GM21515 (cell line): ENCODE results near the gene ZNF792.
A peak's percentile ranks its signal among the peaks of the same experiment; 100 is the strongest.
"Not testable (repeated sequence)": the region's sequence is repeated elsewhere in the genome, so short reads cannot be mapped to it uniquely, and the experiment has no call there.

Experiments
- ATAC-seq: cut with Tn5 transposase; IDR thresholded peaks from one replicate; pipeline ENCODE4 v1.9.1; 2021; ENCODE audit not compliant: unreplicated experiment

Gene ZNF792

DNA sequence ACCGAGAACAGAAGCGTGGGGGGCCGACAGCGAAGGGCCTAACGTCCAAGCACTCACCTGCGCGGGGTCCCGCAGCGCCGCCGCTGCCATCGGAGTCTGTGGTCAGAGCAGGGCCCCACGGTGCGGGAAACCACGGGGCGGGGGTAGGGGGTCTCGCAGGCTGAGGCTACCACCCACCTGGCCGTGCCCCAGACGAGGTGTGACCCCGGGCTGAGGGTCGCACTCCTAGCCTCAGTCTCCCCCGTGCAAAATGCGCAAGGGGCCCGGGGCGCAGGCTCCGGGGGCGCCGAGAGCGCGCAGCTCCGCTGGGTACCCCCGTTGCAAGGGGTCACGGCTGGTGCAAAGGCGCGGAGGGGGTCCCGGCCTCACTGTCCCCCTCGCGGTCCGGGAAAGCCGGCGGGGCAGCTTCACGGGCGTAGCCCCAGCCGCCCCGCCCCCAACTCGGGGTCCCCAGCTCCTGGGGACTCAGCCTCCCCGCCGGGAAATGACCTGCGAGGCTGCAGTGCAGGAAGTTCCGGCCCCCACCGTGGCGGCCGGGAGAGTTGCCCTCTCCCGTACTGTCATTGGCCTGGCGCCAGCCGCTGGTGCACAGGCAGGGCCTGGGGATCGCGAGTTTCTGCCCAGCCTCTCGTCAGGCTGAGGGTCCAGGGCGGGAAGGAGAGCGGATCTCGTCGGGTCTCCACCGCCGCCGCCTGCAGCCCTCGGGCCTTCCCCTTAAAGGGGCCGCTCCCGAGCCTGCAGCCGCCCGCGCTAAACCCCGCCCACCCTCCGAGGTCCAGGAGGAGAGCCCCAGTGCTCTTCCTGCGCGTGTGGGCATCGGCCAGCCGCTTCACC is at the start of gene ZNF792:
ZNF792 (minus strand) TSS at position 657 of the 834 bp plus-strand sequence; CDS start at position 90, 567 bp downstream.
- ATAC-seq = peak; percentile 76

DNA sequence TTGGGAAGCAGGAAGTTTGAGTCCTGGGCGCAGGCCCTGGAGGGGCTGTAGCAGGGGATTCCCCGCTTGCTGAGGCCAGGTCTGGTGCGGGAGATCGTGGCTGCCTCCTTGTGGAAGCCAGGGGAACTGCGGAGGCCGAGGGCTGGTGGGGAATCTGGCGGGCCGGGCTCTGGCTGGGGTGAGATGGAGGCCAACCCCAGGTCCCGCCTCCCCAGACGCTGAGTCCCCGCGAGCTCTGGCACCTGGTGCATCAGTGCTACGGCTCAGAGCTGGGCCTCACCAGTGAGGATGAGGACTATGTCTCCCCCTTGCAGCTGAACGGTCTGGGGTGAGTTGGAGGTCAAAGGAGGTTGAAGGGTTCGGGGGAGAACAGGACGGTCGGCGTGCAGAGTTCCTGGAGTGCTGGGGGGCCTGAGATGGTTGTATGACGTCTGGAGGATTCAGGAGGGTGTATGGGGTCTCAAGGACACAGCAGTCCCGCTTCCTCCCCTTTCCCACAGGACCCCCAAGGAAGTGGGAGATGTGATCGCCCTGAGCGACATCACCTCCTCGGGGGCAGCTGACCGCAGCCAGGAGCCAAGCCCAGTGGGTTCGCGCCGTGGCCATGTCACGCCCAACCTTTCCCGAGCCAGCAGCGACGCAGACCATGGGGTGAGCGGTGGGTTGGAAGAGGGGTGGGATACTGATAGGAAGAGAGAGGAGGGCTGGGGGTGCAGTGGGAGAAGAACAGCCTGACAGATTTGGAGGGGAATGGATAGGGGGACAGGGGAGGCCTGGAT is 49.2 kb upstream of the ZNF792 start:
- ATAC-seq = no peak

DNA sequence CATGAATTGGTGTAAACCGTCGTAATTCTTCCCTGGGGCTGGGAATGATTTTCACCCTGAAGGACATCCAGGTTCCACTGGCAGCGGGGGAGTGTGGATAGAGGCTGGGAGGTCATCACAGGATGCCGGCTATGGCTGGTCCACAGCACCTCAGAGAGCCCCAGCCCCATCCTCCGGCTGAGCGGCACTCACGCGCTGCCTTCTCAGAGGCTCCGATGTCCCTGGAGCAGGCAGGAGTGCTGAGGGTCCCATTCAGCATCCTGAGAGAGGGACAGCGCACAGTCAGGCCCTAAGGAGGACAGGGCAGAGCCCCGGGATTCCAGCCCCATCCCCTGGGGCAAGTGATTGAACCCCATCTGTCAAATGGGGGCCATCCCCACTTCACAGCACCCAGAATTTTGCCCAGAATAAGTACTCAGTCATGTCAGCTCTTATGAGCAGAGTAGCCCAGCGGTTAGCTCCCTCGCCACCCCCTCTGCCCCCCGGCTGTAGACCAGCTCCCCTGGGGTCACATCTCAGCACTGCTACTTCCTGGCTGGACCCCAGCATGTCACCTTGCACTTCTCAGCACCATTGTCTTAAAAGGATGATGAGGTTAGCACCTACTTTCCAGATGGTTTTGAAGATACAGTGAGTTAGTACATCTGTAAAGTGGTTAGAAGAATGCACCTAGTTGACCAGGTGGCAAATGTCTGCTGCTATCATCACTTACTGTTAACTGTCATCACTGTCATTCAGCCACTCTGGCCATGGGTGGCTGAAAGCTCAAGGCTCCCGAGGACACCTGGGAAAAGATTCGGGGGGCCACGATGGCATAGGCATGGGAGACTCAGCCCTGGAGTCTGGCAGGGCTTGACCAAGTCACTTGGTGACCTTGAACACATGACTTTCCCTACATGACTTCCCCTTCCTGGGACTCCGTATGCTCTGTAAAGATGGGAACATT is 48.0 kb upstream of the ZNF792 start:
- ATAC-seq = no peak

- ATAC-seq = no peak
These were observed 47.2 kb upstream of the ZNF792 start for GRCh38 chr19:35011091-35011689.

DNA sequence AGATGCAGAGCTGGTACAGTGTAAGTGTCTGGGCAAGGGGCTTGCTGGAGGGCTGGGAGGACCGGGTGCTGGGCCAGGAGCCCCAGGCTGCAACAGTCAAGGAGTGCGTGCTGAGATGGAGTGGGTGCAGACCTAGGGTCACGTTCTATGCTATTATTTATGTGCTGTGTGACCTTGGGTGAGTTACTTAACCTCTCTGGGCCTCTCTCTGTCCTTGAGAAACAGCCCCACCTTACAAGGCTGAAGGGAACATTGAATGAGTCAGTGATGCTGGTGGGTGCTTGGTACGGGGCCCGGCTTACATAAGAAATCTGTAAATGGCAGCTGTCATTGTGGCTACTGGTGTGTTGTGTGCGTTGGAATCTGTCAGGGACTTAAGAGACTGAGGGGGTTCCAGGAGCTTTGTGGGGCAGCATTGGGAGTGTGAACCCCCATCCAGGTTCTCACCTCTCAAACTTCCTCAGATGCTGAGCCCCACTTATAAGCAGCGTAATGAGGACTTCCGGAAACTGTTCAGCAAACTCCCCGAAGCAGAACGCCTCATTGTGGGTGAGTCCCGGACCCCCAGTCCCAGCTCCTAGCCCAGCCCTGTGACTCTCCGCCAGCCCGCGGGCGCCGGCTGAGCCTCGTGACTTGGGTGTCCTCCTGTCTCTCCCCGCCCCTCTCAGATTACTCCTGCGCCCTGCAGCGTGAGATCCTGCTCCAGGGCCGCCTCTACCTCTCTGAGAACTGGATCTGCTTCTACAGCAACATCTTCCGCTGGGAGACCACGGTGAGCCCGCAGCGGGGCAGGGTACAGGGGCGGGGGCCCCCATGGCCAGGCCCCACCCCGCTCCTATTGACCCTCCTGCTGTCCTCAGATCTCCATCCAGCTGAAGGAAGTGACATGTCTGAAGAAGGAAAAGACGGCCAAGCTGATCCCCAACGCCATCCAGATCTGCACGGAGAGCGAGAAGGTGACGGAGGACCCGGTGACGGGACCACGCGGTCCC is 45.7 kb upstream of the ZNF792 start:
- ATAC-seq = no peak

DNA sequence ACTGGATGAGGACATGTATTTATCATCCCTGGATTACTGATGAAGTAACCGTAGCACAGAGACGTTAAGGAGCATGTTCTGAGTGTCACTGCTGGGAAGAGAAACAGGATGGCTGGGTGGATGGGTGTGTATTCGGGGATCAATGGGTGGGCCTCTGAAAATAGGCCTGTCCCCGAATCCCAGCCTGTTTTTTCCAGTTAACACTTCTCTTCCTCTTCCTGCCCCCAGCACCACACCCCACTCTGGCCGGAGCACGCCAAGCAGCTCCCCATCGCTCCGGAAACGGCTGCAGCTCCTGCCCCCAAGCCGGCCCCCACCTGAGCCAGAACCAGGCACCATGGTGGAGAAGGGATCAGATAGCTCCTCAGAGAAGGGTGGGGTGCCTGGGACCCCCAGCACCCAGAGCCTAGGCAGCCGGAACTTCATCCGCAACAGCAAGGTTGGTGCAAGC is 44.9 kb upstream of the ZNF792 start:
- no peak for ATAC-seq

- not testable (repeated sequence) for ATAC-seq
These were observed 43.4 kb upstream of the ZNF792 start for GRCh38 chr19:35007427-35007826.

- ATAC-seq = no peak
These were observed 43.0 kb upstream of the ZNF792 start for GRCh38 chr19:35006999-35007365.

DNA sequence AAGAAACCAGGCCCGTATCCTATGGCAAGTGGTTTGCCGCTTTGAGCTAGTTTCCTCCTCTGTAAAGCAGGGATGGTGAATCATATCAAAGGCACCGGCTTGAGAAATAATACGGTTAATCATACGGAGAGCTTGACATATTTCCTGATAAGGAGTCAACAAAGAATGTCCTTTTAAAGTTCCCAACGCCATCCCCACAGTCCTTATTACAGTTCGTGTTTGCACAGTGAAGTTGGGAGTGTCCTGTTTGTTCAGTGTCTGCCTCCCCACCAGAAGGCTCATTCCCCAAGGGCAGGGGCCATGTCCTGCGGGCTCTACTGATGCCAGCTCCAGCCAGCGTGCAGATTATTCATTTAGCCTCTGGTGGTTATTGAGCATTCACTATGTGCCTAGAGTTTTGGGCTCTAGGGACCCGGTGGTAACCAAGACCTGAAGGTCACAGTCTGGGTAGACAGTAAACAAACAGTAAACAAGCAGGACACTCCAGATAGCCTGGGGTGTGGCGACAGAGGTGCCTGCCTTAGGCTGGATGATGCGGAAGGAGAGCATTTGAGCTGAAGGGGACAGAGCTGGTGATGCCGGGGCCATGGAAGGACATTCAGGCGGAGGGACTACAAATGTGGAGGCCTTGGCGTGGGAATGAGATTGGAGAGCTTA is 42.4 kb upstream of the ZNF792 start:
- no peak for ATAC-seq

DNA sequence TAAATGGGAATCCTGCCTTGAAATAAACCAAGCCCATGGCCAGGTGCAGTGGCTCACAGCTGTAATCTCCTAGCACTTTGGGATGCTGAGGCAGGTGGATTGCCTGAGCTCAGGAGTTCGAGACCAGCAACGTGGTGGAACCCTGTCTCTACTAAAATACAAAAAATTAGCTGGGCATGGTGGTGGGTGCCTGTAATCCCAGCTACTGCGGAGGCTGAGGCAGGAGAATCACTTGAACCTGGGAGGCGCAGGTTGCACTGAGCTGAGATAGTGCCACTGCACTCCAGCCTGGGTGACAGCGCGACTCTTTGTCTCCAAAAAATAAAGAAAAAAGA is 41.9 kb upstream of the ZNF792 start:
- not testable (repeated sequence) for ATAC-seq

GRCh38 chr19:35005256-35005977 is 41.4 kb upstream of the ZNF792 start:
- no peak for ATAC-seq

DNA sequence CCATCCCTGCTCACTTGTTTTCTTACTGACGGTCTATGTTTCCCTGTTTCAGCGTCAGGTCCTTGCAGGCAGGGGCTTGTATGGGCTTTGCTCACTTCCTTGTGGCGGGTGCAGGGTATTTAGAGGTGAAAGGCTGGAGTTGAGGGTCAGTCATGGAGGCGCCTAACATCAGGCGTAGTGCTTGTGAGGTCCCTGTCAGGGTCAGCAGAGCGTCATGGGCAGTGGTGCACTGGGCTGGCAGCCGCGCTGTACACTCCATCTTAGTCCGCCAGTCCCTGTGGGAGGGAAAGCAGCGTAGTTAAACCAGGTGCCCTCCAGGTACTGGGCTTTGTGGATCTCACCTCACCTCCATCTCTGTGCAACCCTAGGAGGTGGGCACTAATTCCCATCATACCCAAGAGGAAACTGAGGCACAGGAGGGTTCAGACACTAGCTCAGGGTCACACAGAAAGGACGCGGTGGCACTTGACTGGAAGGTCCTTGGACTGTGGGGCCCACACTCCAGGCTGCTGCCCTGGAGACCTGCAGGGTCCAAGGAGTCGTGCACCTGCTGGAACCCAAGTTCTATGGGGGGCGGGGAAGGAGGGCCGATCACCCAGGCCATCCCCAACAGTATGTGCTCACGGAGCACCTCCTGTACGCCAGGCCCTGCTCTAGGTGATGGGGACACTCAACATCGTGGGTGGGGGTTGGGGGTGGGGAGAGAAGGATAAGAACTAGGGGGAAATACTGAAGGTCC is 40.7 kb upstream of the ZNF792 start:
- ATAC-seq = no peak

GRCh38 chr19:35002037-35002535 is 38.1 kb upstream of the ZNF792 start:
- ATAC-seq = no peak

- ATAC-seq = peak; percentile 17
These were observed 36.8 kb upstream of the ZNF792 start for GRCh38 chr19:35000647-35001501.

DNA sequence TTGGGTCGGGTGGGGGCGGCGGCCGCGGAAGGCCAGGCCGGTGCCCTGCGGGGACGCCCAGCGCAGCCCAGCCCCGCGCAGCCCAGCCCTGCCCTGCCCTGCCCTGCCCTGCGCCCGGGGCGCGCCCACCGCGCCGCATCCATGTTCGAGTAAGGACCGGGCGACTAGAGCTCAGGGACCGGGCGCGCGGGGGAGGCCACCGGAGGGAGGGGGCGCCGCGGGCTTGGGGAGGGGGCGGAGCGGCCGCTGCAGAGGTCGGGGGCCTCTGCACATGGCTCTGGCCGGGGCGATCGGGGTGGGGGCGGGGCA is 36.3 kb upstream of the ZNF792 start:
- ATAC-seq = no peak

- peak; percentile 51 for ATAC-seq
These were observed 35.7 kb upstream of the ZNF792 start, which contains the start of gene GRAMD1A for GRCh38 chr19:34999498-35000337. Gene GRAMD1A, plus strand, starts transcription at chr19:35000323. Its CDS starts 156 bp downstream, at chr19:35000479.
